HepG2 (cell line): Measurements from ENCODE around the gene ZNF318. TPM values are rescaled to one million over a fixed set of nuclear protein-coding genes. Genes with fewer than 3 reads are reported as not detected.

Experiments used
- ELF3 ChIP-seq: IDR thresholded peaks from 2 replicates; pipeline ENCODE4 v1.6.1; 2016; ENCODE audit warnings: missing genetic modification reagents, missing compliant biosample characterization
- FOXA3 ChIP-seq: IDR thresholded peaks from 2 replicates; pipeline ENCODE4 v1.6.1; 2016; ENCODE audit warnings: missing genetic modification reagents, missing compliant biosample characterization
- HMG20A ChIP-seq: IDR thresholded peaks from 2 replicates; pipeline ENCODE4 v1.6.1; 2016; ENCODE audit warnings: borderline replicate concordance
- HNRNPK ChIP-seq: fragments of 200-400 bp; formaldehyde crosslinking; IDR thresholded peaks from 2 replicates; pipeline ENCODE4 v1.6.1; 2018; ENCODE audit warnings: low read length, low read depth, moderate library complexity, mild to moderate bottlenecking; ENCODE audit not compliant: poor library complexity, severe bottlenecking
- KLF9 ChIP-seq: IDR thresholded peaks from 2 replicates; pipeline ENCODE4 v1.6.1; 2016; ENCODE audit warnings: low read depth
- SIX1 ChIP-seq: sonication (generic); formaldehyde crosslinking; IDR thresholded peaks from 2 replicates; pipeline ENCODE4 v1.4.0; 2020; ENCODE audit warnings: missing genetic modification reagents, borderline replicate concordance
- SMC3 ChIP-seq: IDR thresholded peaks from 2 replicates; pipeline ENCODE4 v1.6.1; 2011; ENCODE audit warnings: low read length, improper control_type of control experiment
- SOX5 ChIP-seq: IDR thresholded peaks from 2 replicates; pipeline ENCODE4 v1.6.1; 2016; ENCODE audit warnings: borderline replicate concordance
- SP2 ChIP-seq: sonication (generic); formaldehyde crosslinking; IDR thresholded peaks from 2 replicates; pipeline ENCODE4 v1.5.1; 2020; ENCODE audit warnings: mild to moderate bottlenecking, missing genetic modification reagents
- STAG1 ChIP-seq: sonication (generic); formaldehyde crosslinking; IDR thresholded peaks from 2 replicates; pipeline ENCODE4 v1.4.0; 2020; ENCODE audit warnings: missing genetic modification reagents
- TEAD3 ChIP-seq: optimal IDR thresholded peaks from 2 replicates; pipeline ENCODE3; 2016; ENCODE audit warnings: borderline replicate concordance
- YY1 ChIP-seq: IDR thresholded peaks from 2 replicates; pipeline ENCODE4 v1.6.1; 2011; ENCODE audit warnings: low read length, low read depth, moderate library complexity, mild to moderate bottlenecking; ENCODE audit not compliant: insufficient read depth, insufficient replicate concordance
- ZFP36L2 ChIP-seq: sonication (generic); formaldehyde crosslinking; IDR thresholded peaks from 2 replicates; pipeline ENCODE4 v1.4.0; 2020; ENCODE audit warnings: missing genetic modification reagents
- ZNF331 ChIP-seq: sonication (generic); formaldehyde crosslinking; IDR thresholded peaks from 2 replicates; pipeline ENCODE4 v1.4.0; 2020; ENCODE audit warnings: missing genetic modification reagents
- ZNF550 ChIP-seq: sonication (generic); formaldehyde crosslinking; IDR thresholded peaks from 2 replicates; pipeline ENCODE4 v1.4.0; 2020; ENCODE audit warnings: mild to moderate bottlenecking, missing genetic modification reagents, borderline replicate concordance
- ZNF557 ChIP-seq: sonication (generic); formaldehyde crosslinking; IDR thresholded peaks from 2 replicates; pipeline ENCODE4 v1.4.0; 2020; ENCODE audit warnings: missing genetic modification reagents
- ZNF564 ChIP-seq: sonication (generic); formaldehyde crosslinking; IDR thresholded peaks from 2 replicates; pipeline ENCODE4 v1.8.1; 2023; ENCODE audit warnings: mild to moderate bottlenecking, missing genetic modification reagents
- ZNF792 ChIP-seq: IDR thresholded peaks from 2 replicates; pipeline ENCODE4 v1.6.1; 2016
- ZNF839 ChIP-seq: sonication (generic); formaldehyde crosslinking; IDR thresholded peaks from 2 replicates; pipeline ENCODE4 v1.4.0; 2020; ENCODE audit warnings: missing genetic modification reagents, mild to moderate bottlenecking, borderline replicate concordance
- polyA plus RNA-seq, 8 experiments: library from polyadenylated mRNA; depleted of rRNA in 3 of 8; stranded (reverse) in 7 of 8; unstranded in 1 of 8; fragments of >200 nt; fragmentation: Illumina TruSeq in 4 of 8; extraction: Trizol in 4 of 8; gene quantifications; 2 replicates each; pipeline versions ENCODE4 v1.2.1 to v1.2.3, GENCODE V29; 2011 to 2016; ENCODE audit warnings: low read depth in 4 of 8, missing spikeins in 1 of 8, mixed read lengths in 1 of 8; ENCODE audit not compliant: insufficient read depth in 1 of 8
- total RNA-seq, 5 experiments: library from RNA; depleted of rRNA; stranded (reverse); fragments of >200 nt; fragmentation: Illumina TruSeq; extraction: Trizol; gene quantifications; 2 replicates each; pipeline ENCODE4 v1.2.3, GENCODE V29; 2016; ENCODE audit warnings: low read depth in 1 of 5
- TF ChIP-seq, protein P1 (sequence below): sonication (generic); formaldehyde crosslinking; IDR thresholded peaks from 2 replicates; pipeline ENCODE4 v1.5.0; 2020; ENCODE audit warnings: missing genetic modification reagents, mild to moderate bottlenecking, borderline replicate concordance
- TF ChIP-seq, protein P2 (sequence below): sonication (generic); formaldehyde crosslinking; IDR thresholded peaks from 2 replicates; pipeline ENCODE4 v1.4.0; 2020; ENCODE audit warnings: missing genetic modification reagents, borderline replicate concordance
- TF ChIP-seq, protein P3 (sequence below): sonication (generic); formaldehyde crosslinking; IDR thresholded peaks from 2 replicates; pipeline ENCODE4 v1.4.0; 2020; ENCODE audit warnings: missing genetic modification reagents
- TF ChIP-seq, protein P4 (sequence below): IDR thresholded peaks from 2 replicates; pipeline ENCODE4 v1.6.1; 2018; ENCODE audit warnings: missing genetic modification reagents, mild to moderate bottlenecking, missing compliant biosample characterization

The ZNF318 gene
- total and polyA plus RNA-seq, 2 of the 13 experiments (the other 11 are each of a cell fraction or from before 2014, with no cell fraction given), result 13.0 to 14.5 TPM

DNA sequence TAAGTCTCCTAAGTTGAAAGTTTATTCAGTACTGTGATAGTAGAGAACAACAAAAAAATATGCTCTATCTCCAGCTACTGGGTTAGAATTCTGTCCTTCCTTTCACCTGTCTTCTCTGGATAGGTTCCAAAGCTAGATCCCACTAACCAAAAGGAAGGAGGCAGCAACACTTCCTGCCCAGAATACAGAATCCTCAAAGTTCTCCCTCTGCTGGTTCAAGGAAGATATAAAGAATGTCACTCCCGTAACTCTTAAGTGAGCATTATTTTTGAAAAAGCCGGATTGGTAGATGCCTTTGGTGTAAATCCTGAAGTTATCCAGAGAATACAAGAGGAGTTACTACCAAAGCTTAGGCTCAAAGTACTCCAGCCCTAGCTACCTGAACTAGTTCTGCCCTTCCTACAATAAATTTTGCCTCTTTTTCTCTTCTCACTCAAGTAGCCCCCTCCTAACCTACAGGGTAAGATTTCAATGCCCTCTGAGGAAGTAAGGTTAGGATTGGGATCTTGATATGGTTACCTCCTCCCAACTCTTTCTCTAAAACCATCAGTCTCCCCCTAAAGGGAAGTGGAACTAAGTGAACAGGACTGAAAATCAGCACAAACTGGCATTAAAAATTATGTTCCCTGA lies 34.9 kb downstream of the ZNF318 start (continued):
- TF ChIP-seq, protein P1, sequence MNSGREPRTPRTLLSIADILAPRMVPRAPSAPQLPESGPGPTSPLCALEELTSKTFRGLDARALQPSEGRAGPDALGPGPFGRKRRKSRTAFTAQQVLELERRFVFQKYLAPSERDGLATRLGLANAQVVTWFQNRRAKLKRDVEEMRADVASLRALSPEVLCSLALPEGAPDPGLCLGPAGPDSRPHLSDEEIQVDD, result no peak
- TF ChIP-seq SMC3 (peak; percentile 93), ZNF839 (CRISPR knock-in tag) (no peak), SOX5 (CRISPR knock-in tag) (peak; percentile 22; the same call in 1 of the 2 replicates), HNRNPK (no peak), ZFP36L2 (CRISPR knock-in tag) (0 out of 2 replicates have a peak, but pooled peaks have one; percentile 45), ZNF564 (no peak), SP2 (CRISPR knock-in tag) (no peak), YY1 (no peak), ZNF331 (CRISPR knock-in tag) (peak; percentile 40; the same call in 1 of the 2 replicates), ELF3 (CRISPR knock-in tag) (peak; percentile 80), ZNF792 (CRISPR knock-in tag) (peak; percentile 41; the same call in 1 of the 2 replicates), KLF9 (CRISPR knock-in tag) (0 out of 2 replicates have a peak, but pooled peaks have one; percentile 30), ZNF557 (CRISPR knock-in tag) (0 out of 2 replicates have a peak, but pooled peaks have one; percentile 19), SIX1 (CRISPR knock-in tag) (peak; percentile 37; the same call in 1 of the 2 replicates), TEAD3 (CRISPR knock-in tag) (peak; percentile 70), ZNF550 (CRISPR knock-in tag) (no peak), STAG1 (CRISPR knock-in tag) (peak; percentile 88), HMG20A (CRISPR knock-in tag) (peak; percentile 30; the same call in 1 of the 2 replicates), FOXA3 (0 out of 2 replicates have a peak, but pooled peaks have one; percentile 30)
- TF ChIP-seq, protein P2, sequence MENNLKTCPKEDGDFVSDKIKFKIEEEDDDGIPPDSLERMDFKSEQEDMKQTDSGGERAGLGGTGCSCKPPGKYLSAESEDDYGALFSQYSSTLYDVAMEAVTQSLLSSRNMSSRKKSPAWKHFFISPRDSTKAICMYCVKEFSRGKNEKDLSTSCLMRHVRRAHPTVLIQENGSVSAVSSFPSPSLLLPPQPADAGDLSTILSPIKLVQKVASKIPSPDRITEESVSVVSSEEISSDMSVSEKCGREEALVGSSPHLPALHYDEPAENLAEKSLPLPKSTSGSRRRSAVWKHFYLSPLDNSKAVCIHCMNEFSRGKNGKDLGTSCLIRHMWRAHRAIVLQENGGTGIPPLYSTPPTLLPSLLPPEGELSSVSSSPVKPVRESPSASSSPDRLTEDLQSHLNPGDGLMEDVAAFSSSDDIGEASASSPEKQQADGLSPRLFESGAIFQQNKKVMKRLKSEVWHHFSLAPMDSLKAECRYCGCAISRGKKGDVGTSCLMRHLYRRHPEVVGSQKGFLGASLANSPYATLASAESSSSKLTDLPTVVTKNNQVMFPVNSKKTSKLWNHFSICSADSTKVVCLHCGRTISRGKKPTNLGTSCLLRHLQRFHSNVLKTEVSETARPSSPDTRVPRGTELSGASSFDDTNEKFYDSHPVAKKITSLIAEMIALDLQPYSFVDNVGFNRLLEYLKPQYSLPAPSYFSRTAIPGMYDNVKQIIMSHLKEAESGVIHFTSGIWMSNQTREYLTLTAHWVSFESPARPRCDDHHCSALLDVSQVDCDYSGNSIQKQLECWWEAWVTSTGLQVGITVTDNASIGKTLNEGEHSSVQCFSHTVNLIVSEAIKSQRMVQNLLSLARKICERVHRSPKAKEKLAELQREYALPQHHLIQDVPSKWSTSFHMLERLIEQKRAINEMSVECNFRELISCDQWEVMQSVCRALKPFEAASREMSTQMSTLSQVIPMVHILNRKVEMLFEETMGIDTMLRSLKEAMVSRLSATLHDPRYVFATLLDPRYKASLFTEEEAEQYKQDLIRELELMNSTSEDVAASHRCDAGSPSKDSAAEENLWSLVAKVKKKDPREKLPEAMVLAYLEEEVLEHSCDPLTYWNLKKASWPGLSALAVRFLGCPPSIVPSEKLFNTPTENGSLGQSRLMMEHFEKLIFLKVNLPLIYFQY (CRISPR knock-in tag), result 0 out of 2 replicates have a peak, but pooled peaks have one; percentile 33
- TF ChIP-seq, protein P3, sequence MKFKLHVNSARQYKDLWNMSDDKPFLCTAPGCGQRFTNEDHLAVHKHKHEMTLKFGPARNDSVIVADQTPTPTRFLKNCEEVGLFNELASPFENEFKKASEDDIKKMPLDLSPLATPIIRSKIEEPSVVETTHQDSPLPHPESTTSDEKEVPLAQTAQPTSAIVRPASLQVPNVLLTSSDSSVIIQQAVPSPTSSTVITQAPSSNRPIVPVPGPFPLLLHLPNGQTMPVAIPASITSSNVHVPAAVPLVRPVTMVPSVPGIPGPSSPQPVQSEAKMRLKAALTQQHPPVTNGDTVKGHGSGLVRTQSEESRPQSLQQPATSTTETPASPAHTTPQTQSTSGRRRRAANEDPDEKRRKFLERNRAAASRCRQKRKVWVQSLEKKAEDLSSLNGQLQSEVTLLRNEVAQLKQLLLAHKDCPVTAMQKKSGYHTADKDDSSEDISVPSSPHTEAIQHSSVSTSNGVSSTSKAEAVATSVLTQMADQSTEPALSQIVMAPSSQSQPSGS (CRISPR knock-in tag), result peak; percentile 52; the same call in 1 of the 2 replicates
- TF ChIP-seq, protein P4, sequence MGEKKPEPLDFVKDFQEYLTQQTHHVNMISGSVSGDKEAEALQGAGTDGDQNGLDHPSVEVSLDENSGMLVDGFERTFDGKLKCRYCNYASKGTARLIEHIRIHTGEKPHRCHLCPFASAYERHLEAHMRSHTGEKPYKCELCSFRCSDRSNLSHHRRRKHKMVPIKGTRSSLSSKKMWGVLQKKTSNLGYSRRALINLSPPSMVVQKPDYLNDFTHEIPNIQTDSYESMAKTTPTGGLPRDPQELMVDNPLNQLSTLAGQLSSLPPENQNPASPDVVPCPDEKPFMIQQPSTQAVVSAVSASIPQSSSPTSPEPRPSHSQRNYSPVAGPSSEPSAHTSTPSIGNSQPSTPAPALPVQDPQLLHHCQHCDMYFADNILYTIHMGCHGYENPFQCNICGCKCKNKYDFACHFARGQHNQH (CRISPR knock-in tag), result no peak
